Progenitor cell of endocrine pancreas (in vitro differentiated cells): ENCODE results near the gene FABP1. TPM values are rescaled to one million over a fixed set of nuclear protein-coding genes. Genes with fewer than 3 reads are reported as not detected.

ENCODE experiments used
- DNase-seq: peaks from one replicate; pipeline ENCODE4 v3.0.0; 2021; ENCODE audit warnings: low spot score; ENCODE audit not compliant: unreplicated experiment
- H3K27ac Mint-ChIP-seq: 2 replicates; pipeline ENCODE4 v1.8.0; 2021; ENCODE audit warnings: mild to moderate bottlenecking, moderate library complexity, mixed read lengths
- H3K27me3 Mint-ChIP-seq: 2 replicates; pipeline ENCODE4 v1.8.0; 2021; ENCODE audit warnings: mixed read lengths
- H3K36me3 Mint-ChIP-seq: 2 replicates; pipeline ENCODE4 v1.8.0; 2022; ENCODE audit warnings: mixed read lengths; ENCODE audit not compliant: insufficient read depth
- H3K4me1 Mint-ChIP-seq: 2 replicates; pipeline ENCODE4 v1.8.0; 2021; ENCODE audit warnings: low read depth, mixed read lengths
- H3K4me3 Mint-ChIP-seq: 2 replicates; pipeline ENCODE4 v1.8.0; 2021; ENCODE audit warnings: low read depth, mild to moderate bottlenecking, moderate library complexity, mixed read lengths
- H3K9me3 Mint-ChIP-seq: 2 replicates; pipeline ENCODE4 v1.8.0; 2021; ENCODE audit warnings: low read depth, mixed read lengths
- total RNA-seq: library from RNA; stranded (reverse); gene quantifications from 2 replicates; pipeline ENCODE4 v1.2.1, GENCODE V29; 2021
- TF ChIP-seq, protein P1 (sequence below): fragments of 200-600 bp; sonication (generic); IDR thresholded peaks from one replicate; pipeline ENCODE4 v1.5.0; 2021; ENCODE audit warnings: antibody characterized with exemption, mild to moderate bottlenecking; ENCODE audit not compliant: unreplicated experiment

FABP1 gene
- total RNA-seq, 1 donor from 2014 or later: 4.5 TPM

DNA sequence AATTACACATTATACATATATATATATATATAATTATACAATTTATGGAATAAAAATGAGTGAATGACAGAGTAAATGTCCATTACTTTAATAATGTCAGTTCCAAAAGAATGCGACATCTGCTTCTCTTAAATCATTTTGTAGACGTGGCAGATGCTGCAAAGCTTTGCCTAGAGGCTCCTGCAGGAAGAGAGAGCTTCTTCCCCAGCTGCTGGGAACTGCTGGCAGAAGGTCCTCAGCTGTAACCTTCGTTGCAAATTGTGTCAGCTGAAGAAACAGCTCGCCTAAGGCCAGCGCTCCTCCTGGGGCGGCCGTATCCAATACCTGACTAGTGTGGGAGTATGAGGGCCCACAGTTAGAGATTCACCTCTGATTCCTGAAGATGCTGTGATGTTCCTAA is 32.7 kb upstream of the FABP1 start:
- Mint-ChIP-seq H3K4me3 (no peak overlapping the region), H3K27me3 (peaks cover 6% of the 10 kb centered on the region), H3K36me3 (no peaks in the 10 kb centered on the region), H3K9me3 (no peaks in the 10 kb centered on the region), H3K27ac (no peak overlapping the region), H3K4me1 (no peaks in the 10 kb centered on the region)
- DNase-seq: no peak
- TF ChIP-seq, protein P1, sequence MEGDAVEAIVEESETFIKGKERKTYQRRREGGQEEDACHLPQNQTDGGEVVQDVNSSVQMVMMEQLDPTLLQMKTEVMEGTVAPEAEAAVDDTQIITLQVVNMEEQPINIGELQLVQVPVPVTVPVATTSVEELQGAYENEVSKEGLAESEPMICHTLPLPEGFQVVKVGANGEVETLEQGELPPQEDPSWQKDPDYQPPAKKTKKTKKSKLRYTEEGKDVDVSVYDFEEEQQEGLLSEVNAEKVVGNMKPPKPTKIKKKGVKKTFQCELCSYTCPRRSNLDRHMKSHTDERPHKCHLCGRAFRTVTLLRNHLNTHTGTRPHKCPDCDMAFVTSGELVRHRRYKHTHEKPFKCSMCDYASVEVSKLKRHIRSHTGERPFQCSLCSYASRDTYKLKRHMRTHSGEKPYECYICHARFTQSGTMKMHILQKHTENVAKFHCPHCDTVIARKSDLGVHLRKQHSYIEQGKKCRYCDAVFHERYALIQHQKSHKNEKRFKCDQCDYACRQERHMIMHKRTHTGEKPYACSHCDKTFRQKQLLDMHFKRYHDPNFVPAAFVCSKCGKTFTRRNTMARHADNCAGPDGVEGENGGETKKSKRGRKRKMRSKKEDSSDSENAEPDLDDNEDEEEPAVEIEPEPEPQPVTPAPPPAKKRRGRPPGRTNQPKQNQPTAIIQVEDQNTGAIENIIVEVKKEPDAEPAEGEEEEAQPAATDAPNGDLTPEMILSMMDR: no peak

DNA sequence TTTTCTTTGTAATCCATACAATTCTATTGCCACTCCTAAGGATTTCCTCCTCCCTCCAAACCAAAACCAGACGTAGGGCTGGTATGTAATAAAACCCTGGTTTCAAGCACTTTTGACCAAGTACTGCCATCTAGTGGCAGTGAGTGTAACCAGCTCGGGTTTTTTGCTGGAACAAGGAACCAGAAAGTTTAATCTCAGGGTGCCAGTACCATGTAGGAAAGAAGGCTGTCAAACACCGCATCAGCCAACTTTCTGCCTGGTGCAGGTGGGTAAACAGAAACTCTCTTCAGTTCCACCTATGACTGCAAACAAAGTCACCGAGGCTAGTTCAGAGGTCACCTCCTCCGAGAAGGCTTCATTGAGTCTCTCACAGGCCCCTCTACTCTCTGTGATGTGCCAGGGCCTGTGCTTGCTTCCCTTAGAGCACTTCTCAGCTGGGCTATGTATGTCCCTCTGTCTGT is 32.1 kb upstream of the FABP1 start:
- Mint-ChIP-seq H3K9me3 (no peaks in the 10 kb centered on the region), H3K36me3 (no peaks in the 10 kb centered on the region), H3K4me3 (no peak overlapping the region), H3K27me3 (peaks cover 6% of the 10 kb centered on the region), H3K4me1 (no peaks in the 10 kb centered on the region), H3K27ac (no peak overlapping the region)
- DNase-seq: peak; percentile 49
- TF ChIP-seq, protein P1: peak; percentile 84

DNA sequence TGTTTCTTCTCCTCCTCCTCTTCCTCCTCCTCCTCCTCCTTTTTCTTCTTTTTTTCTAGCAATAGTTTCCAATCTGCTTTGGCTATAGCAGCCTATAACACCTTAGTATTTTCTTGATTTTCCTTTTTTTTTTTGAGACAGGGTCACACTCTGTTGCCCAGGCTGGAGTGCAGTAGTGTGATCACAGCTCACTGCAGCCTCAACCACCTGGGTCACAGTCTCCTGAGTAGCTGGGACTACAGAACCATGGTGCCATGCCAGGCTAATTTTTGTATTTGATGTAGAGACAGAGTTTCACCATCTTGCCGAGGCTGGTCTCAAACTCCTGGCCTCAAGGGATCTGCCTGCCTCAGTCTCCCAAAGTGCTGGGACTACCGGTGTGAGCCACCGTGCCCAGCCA is 31.6 kb upstream of the FABP1 start:
- H3K27me3 Mint-ChIP-seq: peaks cover 5% of the 10 kb centered on the region
- no peaks in the 10 kb centered on the region for H3K4me1 Mint-ChIP-seq
- no peak overlapping the region for H3K4me3 Mint-ChIP-seq
- no peaks in the 10 kb centered on the region for H3K9me3 Mint-ChIP-seq
- no peak for DNase-seq
- H3K27ac Mint-ChIP-seq: no peak overlapping the region
- H3K36me3 Mint-ChIP-seq: no peaks in the 10 kb centered on the region
- TF ChIP-seq, protein P1: no peak

DNA sequence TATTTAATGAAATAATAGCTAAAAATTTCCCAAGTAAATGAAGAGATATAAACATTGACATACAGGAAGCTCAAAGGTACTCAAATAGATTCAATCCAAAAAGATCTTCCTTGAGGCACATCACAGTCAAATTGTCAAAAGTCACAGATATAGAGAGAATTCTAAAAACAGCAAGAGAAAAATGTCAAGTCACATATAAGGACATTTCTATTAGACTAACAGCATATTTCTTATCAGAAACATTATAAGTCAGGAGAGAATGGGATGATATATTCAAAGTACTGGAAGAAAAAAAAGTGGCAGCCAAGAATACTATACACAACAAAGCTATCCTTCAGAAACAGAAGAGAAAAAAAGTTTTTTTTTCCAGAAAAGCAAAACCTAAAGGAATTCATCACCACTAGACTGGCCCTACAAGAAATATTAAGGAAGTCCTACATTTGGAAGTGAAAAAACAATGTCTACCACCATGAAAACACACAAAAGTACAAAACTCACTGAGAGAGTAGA is 21.1 kb upstream of the FABP1 start:
- Mint-ChIP-seq H3K4me3 (no peak overlapping the region), H3K27me3 (no peaks in the 10 kb centered on the region), H3K9me3 (peaks cover 33% of the 10 kb centered on the region), H3K27ac (no peak overlapping the region), H3K4me1 (no peaks in the 10 kb centered on the region), H3K36me3 (peaks cover 4% of the 10 kb centered on the region)
- TF ChIP-seq, protein P1: no peak
- no peak for DNase-seq

DNA sequence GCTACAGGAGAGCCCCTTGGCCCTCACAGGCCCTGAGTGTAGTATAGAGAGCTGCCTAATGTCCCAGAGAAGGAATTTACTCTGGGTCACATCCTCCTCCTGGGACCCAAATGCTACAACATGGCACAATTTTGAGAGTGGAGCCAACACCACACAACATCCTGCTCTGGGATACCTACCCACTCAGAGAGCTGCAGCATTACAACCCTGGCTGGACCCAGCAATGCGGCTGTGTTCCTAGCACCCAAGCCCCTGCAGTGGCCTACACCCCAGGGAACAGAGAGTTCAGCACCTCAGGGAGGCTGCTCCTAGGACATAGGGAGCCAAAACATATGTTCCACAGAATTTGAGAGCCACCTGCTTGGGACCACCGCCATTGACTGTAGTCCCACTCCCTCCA is 19.3 kb upstream of the FABP1 start:
- peaks cover 6% of the 10 kb centered on the region for H3K36me3 Mint-ChIP-seq
- no peaks in the 10 kb centered on the region for H3K4me1 Mint-ChIP-seq
- H3K27ac Mint-ChIP-seq: no peak overlapping the region
- H3K9me3 Mint-ChIP-seq: peaks cover 31% of the 10 kb centered on the region
- no peak overlapping the region for H3K4me3 Mint-ChIP-seq
- no peak for DNase-seq
- H3K27me3 Mint-ChIP-seq: peaks cover 2% of the 10 kb centered on the region
- TF ChIP-seq, protein P1: no peak
